Left cardiac atrium (tissue), 4 donors: Measurements from ENCODE around the gene MCOLN1. TPM values are rescaled to one million over a fixed set of nuclear protein-coding genes. Genes with fewer than 3 reads are reported as not detected.
"Not testable (repeated sequence)": the region's sequence is repeated elsewhere in the genome, so short reads cannot be mapped to it uniquely, and the experiment has no call there.

Experiments used
- ATAC-seq, 2 donors: fragments of 200-7000 bp; cut with Tn5 transposase; one replicate each; pipeline ENCODE4 v1.9.1; 2020; ENCODE audit warnings: mild to moderate bottlenecking in 2 of 2, moderate library complexity in 2 of 2
- DNase-seq: peaks from one replicate; pipeline ENCODE4 v3.0.0-alpha.2; 2020
- intact Hi-C, 2 donors: fragments of 100-400 bp; cut with DNase I; formaldehyde crosslinking; loops; one replicate each; pipeline versions ENCODE4 v1.14.1 to v1.15.1; 2022 to 2023
- total RNA-seq, 2 donors: library from RNA; stranded (reverse); fragmentation: NEBNext Ultra II Directional; extraction: Animal tissue kit (Norgen Biotek cat#: 25700); gene quantifications; one replicate each; pipeline ENCODE4 v1.2.1, GENCODE V29; 2021
- donor health status: DM: no; HTN: yes; CAD: no.
- donor health status: DM: no; HTN: yes; CAD: no; lungs with severe emphysema.
- donor health status: DM: yes; HTN: yes; CAD: no.
- donor health status: Dilated cardiomyopathy.

The MCOLN1 gene
- total RNA-seq, 2 donors from 2014 or later, result 21.2 to 25.0 TPM

GRCh38 chr19:7554565-7554964 lies 32.1 kb downstream of the MCOLN1 start:
- intact Hi-C loops, result no loop called here
- DNase-seq (no peak), ATAC-seq (no peak)

GRCh38 chr19:7554990-7555864 lies 32.8 kb downstream of the MCOLN1 start:
- ATAC-seq (no peak), DNase-seq (no peak)
- intact Hi-C loops, result no loop called here

GRCh38 chr19:7556696-7557315 lies 34.4 kb downstream of the MCOLN1 start:
- intact Hi-C loops, result no loop called here
- DNase-seq, result no peak
- ATAC-seq, result no peak

GRCh38 chr19:7558667-7559066 lies 36.2 kb downstream of the MCOLN1 start:
- intact Hi-C loops, result no loop called here
- DNase-seq, result no peak
- ATAC-seq, result no peak

- ATAC-seq, result no peak
Observed at GRCh38 chr19:7559102-7559501, 36.7 kb downstream of the MCOLN1 start.

GRCh38 chr19:7560255-7560654 lies 37.8 kb downstream of the MCOLN1 start:
- no peak for DNase-seq
- ATAC-seq, result no peak
- intact Hi-C loops, result loop anchor here in 1 of 2 donors (10.0 kb wide), 1 partner anchor 245 kb away; no protein-coding TSS in a partner anchor

More at GRCh38 chr19:7559102-7559501, 36.7 kb downstream of the MCOLN1 start:
- intact Hi-C loops, result no loop called here
- DNase-seq, result no peak

GRCh38 chr19:7561325-7561724 lies 38.9 kb downstream of the MCOLN1 start:
- no peak for DNase-seq
- intact Hi-C loops, result loop anchor here in 1 of 2 donors (10.0 kb wide), 1 partner anchor 243 kb away; no protein-coding TSS in a partner anchor
- ATAC-seq, result no peak

- DNase-seq, result no peak
- no peak for ATAC-seq
- intact Hi-C loops, result loop anchor here in 1 of 2 donors (10.0 kb wide), 1 partner anchor 242 kb away; no protein-coding TSS in a partner anchor
Observed at GRCh38 chr19:7562646-7563393, 40.4 kb downstream of the MCOLN1 start.

GRCh38 chr19:7564866-7565265 lies 42.4 kb downstream of the MCOLN1 start:
- intact Hi-C loops, result loop anchor here (5.0 to 10.0 kb wide), 3 partner anchors 117 to 240 kb away; partner anchors contain the start of gene TRAPPC5 (in 1 of the 2)
- no peak for ATAC-seq
- no peak for DNase-seq

- intact Hi-C loops, result loop anchor here (5.0 to 10.0 kb wide), 3 partner anchors 117 to 239 kb away; partner anchors contain the start of gene TRAPPC5 (in 1 of the 2)
- no peak for DNase-seq
- ATAC-seq, result no peak
Observed at GRCh38 chr19:7565332-7565731, 42.9 kb downstream of the MCOLN1 start.

- intact Hi-C loops, result no loop called here
Observed at GRCh38 chr19:7570761-7571160, 48.3 kb downstream of the MCOLN1 start.

GRCh38 chr19:7575434-7576040 lies 53.1 kb downstream of the MCOLN1 start:
- no peak for ATAC-seq
- DNase-seq, result no peak
- intact Hi-C loops, result no loop called here

More at GRCh38 chr19:7570761-7571160, 48.3 kb downstream of the MCOLN1 start:
- DNase-seq (no peak), ATAC-seq (no peak)

- intact Hi-C loops, DNase-seq, ATAC-seq: not testable (repeated sequence)
Observed at GRCh38 chr19:7577422-7577821, 55.0 kb downstream of the MCOLN1 start.

GRCh38 chr19:7578127-7578526 lies 55.7 kb downstream of the MCOLN1 start:
- DNase-seq (no peak), ATAC-seq (no peak)
- intact Hi-C loops, result no loop called here

GRCh38 chr19:7579182-7579581 lies 56.8 kb downstream of the MCOLN1 start:
- ATAC-seq (no peak), DNase-seq (no peak)
- intact Hi-C loops, result no loop called here

- ATAC-seq, result no peak
- DNase-seq, result no peak
- intact Hi-C loops, result no loop called here
Observed at GRCh38 chr19:7582446-7582845, 60.0 kb downstream of the MCOLN1 start.
